GM12892 (cell line): ENCODE data around the gene HMCN1.

Experiments used
- POLR2A ChIP-seq: IDR thresholded peaks from 2 replicates; pipeline ENCODE4 v1.6.1; 2011; ENCODE audit warnings: low read depth, low read length, control low read depth
- POLR2AphosphoS5 ChIP-seq: IDR thresholded peaks from 2 replicates; pipeline ENCODE4 v1.6.1; 2011; ENCODE audit warnings: low read depth, low read length, control low read depth
- TAF1 ChIP-seq: IDR thresholded peaks from 2 replicates; pipeline ENCODE4 v1.6.1; 2011; ENCODE audit warnings: low read depth, mild to moderate bottlenecking, control low read depth, low read length, borderline replicate concordance

- TF ChIP-seq POLR2A (no peak), POLR2AphosphoS5 (no peak), TAF1 (no peak)
These were observed 476.1 kb downstream of the HMCN1 start for GRCh38 chr1:186210258-186210657.
